Common myeloid progenitor, CD34-positive (primary cell): Measurements from ENCODE around the gene TSHZ3.

Experiments
- CTCF ChIA-PET: fragments of 350-600 bp; sonication (Branson Sonifier 250); formaldehyde crosslinking; loops from one replicate; lab custom pipeline; 2021; ENCODE audit warnings: antibody characterized with exemption; lab: Charles Lee
- POLR2A ChIA-PET: fragments of 350-600 bp; sonication (Branson Sonifier 250); formaldehyde crosslinking; loops from one replicate; lab custom pipeline; 2021; ENCODE audit warnings: antibody characterized with exemption; lab: Charles Lee
- DNase-seq, 3 donors: peaks; one replicate each; pipeline versions ENCODE4 v3.0.0 to v3.0.0-alpha.2; 2013
- H3K27ac ChIP-seq, 2 experiments: 1 replicate in 1 of 2; 2 replicates in 1 of 2; pipeline ENCODE4 v1.7.0; 2013; ENCODE audit warnings: inconsistent platforms in 2 of 2, low read length in 2 of 2, mild to moderate bottlenecking in 2 of 2, low read depth in 1 of 2, moderate library complexity in 1 of 2; ENCODE audit not compliant: severe bottlenecking in 2 of 2, insufficient read depth in 1 of 2, poor library complexity in 1 of 2
- H3K27me3 ChIP-seq, 5 experiments: replicated peaks in 2 of 5; 1 replicate in 3 of 5; 2 replicates in 2 of 5; pipeline versions ENCODE4 v1.6.1 to v1.7.0; 2013; ENCODE audit warnings: low read length in 4 of 5, mild to moderate bottlenecking in 2 of 5, moderate library complexity in 2 of 5, inconsistent platforms in 1 of 5; ENCODE audit not compliant: insufficient read depth in 5 of 5, control insufficient read depth in 4 of 5
- H3K36me3 ChIP-seq, 4 experiments: 1 replicate in 2 of 4; 2 replicates in 2 of 4; pipeline versions ENCODE4 v1.6.1 to v1.7.0; 2013; ENCODE audit warnings: low read length in 3 of 4, control low read depth in 1 of 4, mild to moderate bottlenecking in 1 of 4; ENCODE audit not compliant: control insufficient read depth in 4 of 4, insufficient read depth in 4 of 4
- H3K4me1 ChIP-seq, 4 experiments: 1 replicate in 3 of 4; 2 replicates in 1 of 4; pipeline versions ENCODE4 v1.6.1 to v1.7.1; 2013; ENCODE audit warnings: low read length in 3 of 4, mild to moderate bottlenecking in 3 of 4, control low read depth in 1 of 4, inconsistent platforms in 1 of 4, moderate library complexity in 1 of 4; ENCODE audit not compliant: control insufficient read depth in 4 of 4, insufficient read depth in 4 of 4; ENCODE audit errors: control extremely low read depth in 1 of 4
- H3K4me3 ChIP-seq, 7 experiments: 1 replicate in 4 of 7; 2 replicates in 3 of 7; pipeline versions ENCODE4 v1.5.1 to v1.7.0; 2013; ENCODE audit warnings: mild to moderate bottlenecking in 7 of 7, low read length in 6 of 7, moderate library complexity in 6 of 7, inconsistent platforms in 2 of 7, low read depth in 2 of 7, control low read depth in 1 of 7; ENCODE audit not compliant: insufficient read depth in 4 of 7, control insufficient read depth in 1 of 7; ENCODE audit errors: extremely low read depth in 1 of 7
- H3K9me3 ChIP-seq, 5 experiments: 1 replicate in 4 of 5; 2 replicates in 1 of 5; pipeline versions ENCODE4 v1.6.1 to v1.7.1; 2013; ENCODE audit warnings: low read length in 4 of 5, mild to moderate bottlenecking in 2 of 5, inconsistent platforms in 1 of 5, low read depth in 1 of 5, moderate library complexity in 1 of 5; ENCODE audit not compliant: control insufficient read depth in 4 of 5, insufficient read depth in 2 of 5; ENCODE audit errors: control extremely low read depth in 1 of 5
- WGBS: methylation state at CpG from one replicate; pipeline ENCODE4 v1.1.5; 2013; ENCODE audit not compliant: insufficient coverage; 5-methylcytosine and 5-hydroxymethylcytosine counted together

The TSHZ3 gene

DNA sequence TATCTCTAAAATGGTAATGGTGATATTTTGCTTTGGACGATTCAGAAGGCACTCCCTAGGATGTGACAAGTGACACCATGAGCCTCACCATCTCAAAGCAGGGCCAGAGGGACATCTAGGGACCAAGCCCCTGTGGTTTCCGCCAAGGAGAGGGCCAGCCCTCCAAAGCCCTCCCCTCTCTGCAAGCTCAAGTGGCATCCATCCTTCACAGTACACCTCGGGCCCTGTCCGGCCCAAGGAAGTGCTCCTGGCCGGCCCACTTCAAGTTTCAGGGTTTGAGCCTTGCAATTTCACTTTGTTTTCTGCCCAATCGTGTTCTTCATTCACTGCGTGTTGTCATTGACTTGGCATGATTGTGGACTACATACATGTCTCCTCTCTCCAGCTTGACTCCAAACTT is 82.5 kb downstream of the TSHZ3 start:
- no peak overlapping the region for H3K4me3 ChIP-seq
- ChIA-PET CTCF (no interaction called here), POLR2A (interaction anchor here (1.1 kb wide), 1 partner anchor 161 kb away, joined by 3 read pairs; no protein-coding TSS in a partner anchor)
- H3K36me3 ChIP-seq = no peaks in the 10 kb centered on the region
- H3K4me1 ChIP-seq = no peaks in the 10 kb centered on the region
- 93% methylated on average over 7 of the region's 7 CpGs for WGBS
- H3K9me3 ChIP-seq = no peaks in the 10 kb centered on the region
- no peak for DNase-seq
- peaks cover 0 to 10% (median 4%) of the 10 kb centered on the region in 5 experiments for H3K27me3 ChIP-seq
- no peak overlapping the region for H3K27ac ChIP-seq

DNA sequence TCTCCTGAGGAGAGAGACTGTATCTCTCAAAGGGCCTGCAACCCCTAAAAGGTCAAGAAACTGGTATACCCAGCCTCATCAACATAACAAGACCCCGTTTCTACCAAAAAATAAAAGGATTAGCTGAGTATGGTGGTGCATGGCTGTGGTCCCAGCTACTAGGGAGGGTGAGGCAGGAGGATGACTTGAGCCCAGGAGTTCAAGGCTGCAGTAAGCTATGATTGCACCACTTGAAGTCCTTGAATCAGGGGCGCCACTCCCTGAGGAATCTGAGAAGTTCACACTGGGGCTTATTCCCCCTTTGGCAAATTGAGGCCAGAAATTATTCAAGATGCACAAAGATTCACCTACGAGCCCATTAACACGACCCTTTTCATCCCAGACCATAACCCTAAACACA is 83.0 kb downstream of the TSHZ3 start:
- DNase-seq = no peak
- Histone ChIP-seq H3K27me3 (peaks cover 0 to 14% (median 6%) of the 10 kb centered on the region in 5 experiments), H3K4me1 (peaks cover 0 to under 1% (median 0%) of the 10 kb centered on the region in 4 experiments), H3K9me3 (no peaks in the 10 kb centered on the region), H3K27ac (no peak overlapping the region), H3K36me3 (no peaks in the 10 kb centered on the region), H3K4me3 (no peak overlapping the region)
- ChIA-PET POLR2A (no interaction called here), CTCF (no interaction called here)
- WGBS = 100% methylated on average over 1 of the region's 4 CpGs

DNA sequence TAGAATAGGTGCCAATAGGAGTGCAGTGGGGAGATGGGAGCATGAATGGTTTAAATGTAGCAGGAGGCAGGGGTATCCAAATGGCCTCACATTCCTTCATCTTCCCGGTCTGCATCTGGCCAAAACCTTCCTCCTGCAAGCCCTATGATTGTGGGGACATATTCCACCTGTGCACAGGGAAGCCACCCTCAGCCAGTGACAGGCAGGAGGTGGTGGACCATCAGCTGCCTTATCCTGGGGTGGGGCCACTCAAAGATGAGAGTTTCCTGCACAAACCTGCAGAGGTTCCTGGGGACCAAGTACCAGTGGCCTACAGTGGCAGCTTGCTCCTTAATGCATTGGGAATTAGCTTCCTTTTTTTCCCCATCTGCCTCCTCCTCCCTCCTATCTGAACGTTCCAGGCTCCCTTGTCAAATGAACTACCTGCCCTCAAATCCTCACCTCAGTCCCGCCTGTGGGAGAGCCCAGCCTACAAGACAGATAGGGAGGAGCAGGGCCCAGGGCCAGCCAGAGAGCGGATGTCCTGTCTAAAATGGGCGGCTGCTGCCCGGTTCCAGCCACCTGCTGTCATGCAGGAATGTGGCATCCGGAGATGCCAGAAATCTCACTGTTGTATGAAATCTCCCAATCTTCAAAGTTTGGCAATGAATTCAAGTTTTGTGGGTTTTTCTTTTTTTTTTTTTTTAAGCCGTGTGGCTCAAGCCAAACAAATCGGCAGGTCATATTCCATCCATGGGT is 85.0 kb downstream of the TSHZ3 start:
- 94% methylated on average over 6 of the region's 9 CpGs for WGBS

DNA sequence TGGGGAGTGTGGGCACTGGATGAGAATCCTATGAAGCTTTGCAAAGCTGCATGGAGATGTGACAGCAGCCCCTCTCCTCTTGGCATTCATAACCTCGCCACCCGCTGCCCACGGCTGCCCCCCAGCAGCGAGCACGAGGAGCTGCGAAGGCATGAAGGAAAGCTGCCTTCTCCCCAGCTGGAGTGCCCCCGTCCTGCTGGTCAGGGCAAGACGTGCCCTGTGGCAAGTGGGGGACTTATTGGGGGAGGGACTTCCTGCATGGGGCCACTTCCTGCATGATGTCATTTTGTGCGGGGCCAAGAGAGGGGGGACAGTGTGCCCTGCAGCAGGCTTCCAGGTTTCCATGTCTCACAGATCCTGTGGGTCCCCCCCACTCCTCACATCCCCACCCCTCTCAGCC is 85.9 kb downstream of the TSHZ3 start:
- no peak for DNase-seq
- Histone ChIP-seq H3K4me3 (no peak overlapping the region), H3K27ac (no peak overlapping the region), H3K4me1 (peaks cover 0 to 3% (median 0%) of the 10 kb centered on the region in 4 experiments), H3K36me3 (no peaks in the 10 kb centered on the region), H3K27me3 (peaks cover 0 to 26% (median 9%) of the 10 kb centered on the region in 5 experiments), H3K9me3 (no peaks in the 10 kb centered on the region)
- ChIA-PET POLR2A (interaction anchor here (0.6 kb wide), 1 partner anchor 319 kb away, joined by 5 read pairs; no protein-coding TSS in a partner anchor), CTCF (interaction anchor here (0.6 kb wide), 1 partner anchor 84 kb away, joined by 3 read pairs; no protein-coding TSS in a partner anchor)
- 20% methylated on average over 1 of the region's 9 CpGs for WGBS

More for the DNA sequence above, 85.0 kb downstream of the TSHZ3 start:
- H3K27ac ChIP-seq = no peak overlapping the region
- ChIA-PET POLR2A (no interaction called here), CTCF (no interaction called here)
- no peak for DNase-seq
- H3K4me1 ChIP-seq = peaks cover 0 to 3% (median 0%) of the 10 kb centered on the region in 4 experiments
- no peaks in the 10 kb centered on the region for H3K9me3 ChIP-seq
- no peaks in the 10 kb centered on the region for H3K36me3 ChIP-seq
- H3K27me3 ChIP-seq = peaks cover 0 to 26% (median 9%) of the 10 kb centered on the region in 5 experiments
- no peak overlapping the region for H3K4me3 ChIP-seq

DNA sequence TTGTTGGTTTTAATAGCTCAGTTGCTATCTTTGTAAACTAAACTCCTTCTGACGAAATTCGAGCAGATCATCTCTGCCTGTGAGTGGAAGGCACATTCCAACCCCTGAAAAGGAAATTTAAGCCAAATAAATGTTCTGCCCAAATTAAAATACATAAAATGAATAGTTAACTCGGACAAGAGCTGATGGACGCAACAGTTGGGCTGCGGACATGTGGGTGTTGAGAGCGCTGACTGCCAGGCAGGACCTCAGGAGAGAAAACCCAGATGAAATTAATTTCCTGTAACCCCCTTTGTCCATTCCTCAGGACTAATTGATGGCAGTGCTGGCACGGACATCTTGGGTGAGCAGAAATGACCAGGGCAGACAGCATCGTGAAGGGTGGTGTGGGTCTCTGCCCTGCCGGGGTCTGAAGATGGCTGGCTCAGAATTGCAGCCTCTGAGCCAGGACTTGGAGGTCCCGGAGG is 86.5 kb downstream of the TSHZ3 start:
- H3K27ac ChIP-seq = no peak overlapping the region
- no peaks in the 10 kb centered on the region for H3K36me3 ChIP-seq
- H3K27me3 ChIP-seq = peaks cover 0 to 26% (median 9%) of the 10 kb centered on the region in 5 experiments
- WGBS = 96% methylated on average over 7 of the region's 10 CpGs
- peaks cover 0 to 3% (median 0%) of the 10 kb centered on the region in 4 experiments for H3K4me1 ChIP-seq
- H3K4me3 ChIP-seq = no peak overlapping the region
- POLR2A ChIA-PET = interaction anchor here (0.6 kb wide), 1 partner anchor 320 kb away, joined by 5 read pairs; no protein-coding TSS in a partner anchor
- no peak for DNase-seq
- no peaks in the 10 kb centered on the region for H3K9me3 ChIP-seq
- CTCF ChIA-PET = no interaction called here

DNA sequence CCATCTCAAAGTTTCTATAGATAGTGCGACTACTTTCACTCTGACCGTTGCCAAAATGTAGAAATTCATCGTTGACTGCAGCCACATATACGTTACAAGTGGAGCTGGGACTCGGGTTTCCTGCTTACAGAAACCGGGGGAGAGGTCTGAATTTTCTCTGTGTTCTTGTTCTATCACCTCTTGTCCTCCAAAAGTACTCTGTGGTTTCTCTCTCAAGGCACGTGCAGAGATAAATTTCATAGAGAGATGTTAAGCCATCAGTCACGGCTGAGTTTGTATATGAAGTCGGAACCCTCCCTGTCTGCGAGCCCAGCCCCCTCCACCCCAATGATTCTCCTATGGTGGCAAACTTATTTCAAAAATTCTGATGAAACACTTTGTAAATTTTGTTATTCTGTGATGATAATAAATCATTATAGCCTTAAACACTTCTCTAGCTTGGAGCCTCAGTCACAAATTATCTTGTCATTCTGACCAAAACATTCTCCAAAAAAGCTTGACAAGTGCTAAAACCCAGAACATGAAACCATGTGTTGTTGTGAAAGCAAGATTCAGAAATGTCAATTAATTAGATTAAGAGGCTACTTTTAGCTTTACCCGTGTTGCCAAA is 87.5 kb downstream of the TSHZ3 start:
- Histone ChIP-seq H3K27ac (no peak overlapping the region), H3K36me3 (no peaks in the 10 kb centered on the region), H3K27me3 (peaks cover 0 to 26% (median 9%) of the 10 kb centered on the region in 5 experiments), H3K4me3 (no peak overlapping the region), H3K4me1 (peaks cover 0 to 3% (median 0%) of the 10 kb centered on the region in 4 experiments), H3K9me3 (no peaks in the 10 kb centered on the region)
- ChIA-PET CTCF (no interaction called here), POLR2A (no interaction called here)
- no peak for DNase-seq
- 43% methylated on average over 8 of the region's 11 CpGs for WGBS
